Measurements from ENCODE around the gene NEB. TPM values are rescaled to one million over a fixed set of nuclear protein-coding genes. Genes with fewer than 3 reads are reported as not detected.

Gene NEB
- total and polyA plus RNA-seq, 2 donors from 2014 or later: 0.88 to 1.6 TPM

DNA sequence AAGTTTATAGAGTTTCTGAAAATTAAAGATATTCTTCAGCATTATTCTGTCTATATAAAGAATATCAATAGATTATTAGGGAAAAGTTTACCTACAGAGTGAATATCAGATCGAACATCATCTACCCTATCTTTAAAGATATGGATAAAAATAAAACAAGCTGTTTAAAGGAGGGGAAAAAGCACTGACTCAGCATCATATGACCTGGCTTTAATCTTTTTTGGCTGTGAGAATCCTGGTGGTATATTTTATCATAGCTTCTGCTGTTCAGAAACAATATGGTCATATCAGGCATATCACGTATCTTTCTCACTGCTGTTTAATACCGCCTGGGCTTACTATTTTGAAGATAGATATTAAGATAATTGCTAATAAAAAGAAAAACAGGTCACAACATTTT, 80.2 kb downstream of the NEB start:
- Histone ChIP-seq H3K27me3 (ENCODE audit: control insufficient read depth, insufficient read depth, low read length) (no peaks in the 10 kb centered on the region), H3K36me3 (ENCODE audit: control insufficient read depth in 2 of 3, insufficient read depth in 3 of 3, low read length in 3 of 3) (no peaks in the 10 kb centered on the region), H3K9me3 (ENCODE audit: control insufficient read depth in 2 of 3, insufficient read depth in 1 of 3, low read length in 3 of 3) (no peaks in the 10 kb centered on the region), H3K4me1 (ENCODE audit: control insufficient read depth in 2 of 3, insufficient read depth in 2 of 3, low read depth in 1 of 3, low read length in 3 of 3) (no peaks in the 10 kb centered on the region), H3K9ac (ENCODE audit: low read length in 3 of 3) (no peak overlapping the region), H3K4me3 (ENCODE audit: low read length in 3 of 3) (no peak overlapping the region), H3K27ac (ENCODE audit: low read depth in 2 of 2, low read length in 2 of 2) (no peak overlapping the region)
- FAIRE-seq: no peak
- no peak for DNase-seq
- intact Hi-C loops (cut with DNase I): no loop called here
- TF ChIP-seq, protein P1, sequence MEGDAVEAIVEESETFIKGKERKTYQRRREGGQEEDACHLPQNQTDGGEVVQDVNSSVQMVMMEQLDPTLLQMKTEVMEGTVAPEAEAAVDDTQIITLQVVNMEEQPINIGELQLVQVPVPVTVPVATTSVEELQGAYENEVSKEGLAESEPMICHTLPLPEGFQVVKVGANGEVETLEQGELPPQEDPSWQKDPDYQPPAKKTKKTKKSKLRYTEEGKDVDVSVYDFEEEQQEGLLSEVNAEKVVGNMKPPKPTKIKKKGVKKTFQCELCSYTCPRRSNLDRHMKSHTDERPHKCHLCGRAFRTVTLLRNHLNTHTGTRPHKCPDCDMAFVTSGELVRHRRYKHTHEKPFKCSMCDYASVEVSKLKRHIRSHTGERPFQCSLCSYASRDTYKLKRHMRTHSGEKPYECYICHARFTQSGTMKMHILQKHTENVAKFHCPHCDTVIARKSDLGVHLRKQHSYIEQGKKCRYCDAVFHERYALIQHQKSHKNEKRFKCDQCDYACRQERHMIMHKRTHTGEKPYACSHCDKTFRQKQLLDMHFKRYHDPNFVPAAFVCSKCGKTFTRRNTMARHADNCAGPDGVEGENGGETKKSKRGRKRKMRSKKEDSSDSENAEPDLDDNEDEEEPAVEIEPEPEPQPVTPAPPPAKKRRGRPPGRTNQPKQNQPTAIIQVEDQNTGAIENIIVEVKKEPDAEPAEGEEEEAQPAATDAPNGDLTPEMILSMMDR (IDR thresholded peaks at IDR 0.05; ENCODE audit: borderline replicate concordance, extremely low read depth, insufficient read depth): no peak

DNA sequence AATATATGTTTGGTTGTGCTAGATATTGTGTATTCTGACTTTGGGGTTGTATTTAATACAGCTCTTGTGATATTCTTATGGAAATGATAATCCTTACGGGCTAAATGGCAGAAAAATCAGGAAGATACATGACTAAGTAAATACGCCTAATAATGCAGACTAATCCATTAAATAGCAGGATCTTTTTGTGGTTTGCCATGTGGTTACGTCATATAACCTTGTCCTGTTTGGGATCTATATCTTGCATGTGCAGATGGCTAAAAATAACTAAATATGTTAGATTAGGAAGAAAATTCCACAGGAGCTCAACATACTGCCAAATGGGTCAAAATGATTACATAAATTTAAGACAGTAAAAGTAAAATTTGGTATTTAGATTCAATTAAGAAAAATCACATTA, 83.0 kb downstream of the NEB start:
- Histone ChIP-seq H3K9me3 (ENCODE audit: control insufficient read depth in 2 of 3, insufficient read depth in 1 of 3, low read length in 3 of 3) (peaks cover 0 to 6% (median 4%) of the 10 kb centered on the region in 3 donors), H3K9ac (ENCODE audit: low read length in 3 of 3) (no peak overlapping the region), H3K27me3 (ENCODE audit: control insufficient read depth, insufficient read depth, low read length) (no peaks in the 10 kb centered on the region), H3K4me1 (ENCODE audit: control insufficient read depth in 2 of 3, insufficient read depth in 2 of 3, low read depth in 1 of 3, low read length in 3 of 3) (no peaks in the 10 kb centered on the region), H3K36me3 (ENCODE audit: control insufficient read depth in 2 of 3, insufficient read depth in 3 of 3, low read length in 3 of 3) (no peaks in the 10 kb centered on the region), H3K4me3 (ENCODE audit: low read length in 3 of 3) (no peak overlapping the region), H3K27ac (ENCODE audit: low read depth in 2 of 2, low read length in 2 of 2) (no peak overlapping the region)
- intact Hi-C loops (cut with DNase I): no loop called here
- FAIRE-seq: no peak
- no peak for DNase-seq
- TF ChIP-seq, protein P1 (IDR thresholded peaks at IDR 0.05; ENCODE audit: borderline replicate concordance, extremely low read depth, insufficient read depth): no peak

DNA sequence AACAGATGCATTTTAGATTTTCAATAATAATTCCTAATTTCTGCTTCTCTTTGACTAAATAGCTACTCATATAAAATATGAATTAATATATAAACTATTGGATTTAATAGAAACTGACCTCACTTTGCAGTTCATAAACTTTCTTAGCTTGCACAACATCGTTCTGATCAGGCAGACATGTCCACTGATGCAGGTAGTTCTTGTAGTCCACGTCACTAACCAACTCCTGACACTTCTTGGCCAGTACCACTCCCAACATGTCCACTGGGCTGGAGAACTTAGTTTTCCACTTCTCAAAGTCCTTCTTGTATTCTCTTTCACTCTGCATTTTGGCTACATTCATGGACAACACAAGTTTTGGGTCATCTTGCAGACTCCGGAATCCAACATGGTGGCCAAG, 83.8 kb downstream of the NEB start:
- no peaks in the 10 kb centered on the region for H3K36me3 ChIP-seq (ENCODE audit: control insufficient read depth in 2 of 3, insufficient read depth in 3 of 3, low read length in 3 of 3)
- H3K27ac ChIP-seq (ENCODE audit: low read depth in 2 of 2, low read length in 2 of 2): no peak overlapping the region
- H3K9me3 ChIP-seq (ENCODE audit: control insufficient read depth in 2 of 3, insufficient read depth in 1 of 3, low read length in 3 of 3): peaks cover 0 to 6% (median 4%) of the 10 kb centered on the region in 3 donors
- intact Hi-C loops (cut with DNase I): no loop called here
- H3K9ac ChIP-seq (ENCODE audit: low read length in 3 of 3): no peak overlapping the region
- TF ChIP-seq, protein P1 (IDR thresholded peaks at IDR 0.05; ENCODE audit: borderline replicate concordance, extremely low read depth, insufficient read depth): no peak
- H3K4me3 ChIP-seq (ENCODE audit: low read length in 3 of 3): no peak overlapping the region
- no peaks in the 10 kb centered on the region for H3K27me3 ChIP-seq (ENCODE audit: control insufficient read depth, insufficient read depth, low read length)
- DNase-seq (no peak), FAIRE-seq (no peak)
- H3K4me1 ChIP-seq (ENCODE audit: control insufficient read depth in 2 of 3, insufficient read depth in 2 of 3, low read depth in 1 of 3, low read length in 3 of 3): no peaks in the 10 kb centered on the region

DNA sequence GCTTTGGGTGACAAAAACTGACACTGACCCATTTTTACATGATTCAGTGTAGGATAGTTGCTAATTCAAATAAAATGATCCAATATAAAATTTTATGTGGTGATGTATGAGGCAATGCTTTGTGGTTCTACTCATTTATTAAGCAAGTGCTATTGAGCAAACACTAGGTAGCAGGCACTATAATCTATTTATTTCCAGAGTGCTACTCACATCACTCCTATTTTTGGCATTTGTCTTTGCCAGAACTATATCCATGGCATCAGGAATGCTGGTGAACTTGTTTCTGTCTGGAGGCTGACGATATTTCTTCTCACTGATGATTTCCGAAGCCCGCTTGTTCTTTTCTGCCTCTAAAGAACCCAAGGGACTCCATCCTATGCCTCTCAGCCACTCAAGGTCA, 84.3 kb downstream of the NEB start:
- DNase-seq (no peak), FAIRE-seq (no peak)
- H3K27me3 ChIP-seq (ENCODE audit: control insufficient read depth, insufficient read depth, low read length): no peaks in the 10 kb centered on the region
- intact Hi-C loops (cut with DNase I): no loop called here
- peaks cover 0 to 6% (median 4%) of the 10 kb centered on the region in 3 donors for H3K9me3 ChIP-seq (ENCODE audit: control insufficient read depth in 2 of 3, insufficient read depth in 1 of 3, low read length in 3 of 3)
- H3K27ac ChIP-seq (ENCODE audit: low read depth in 2 of 2, low read length in 2 of 2): no peak overlapping the region
- no peaks in the 10 kb centered on the region for H3K36me3 ChIP-seq (ENCODE audit: control insufficient read depth in 2 of 3, insufficient read depth in 3 of 3, low read length in 3 of 3)
- TF ChIP-seq, protein P1 (IDR thresholded peaks at IDR 0.05; ENCODE audit: borderline replicate concordance, extremely low read depth, insufficient read depth): no peak
- no peaks in the 10 kb centered on the region for H3K4me1 ChIP-seq (ENCODE audit: control insufficient read depth in 2 of 3, insufficient read depth in 2 of 3, low read depth in 1 of 3, low read length in 3 of 3)
- H3K9ac ChIP-seq (ENCODE audit: low read length in 3 of 3): no peak overlapping the region
- no peak overlapping the region for H3K4me3 ChIP-seq (ENCODE audit: low read length in 3 of 3)

Data from kidney (tissue), 14 donors.